HG02610 (cell line): Measurements from ENCODE around the gene AIP.

Experiments used
- ATAC-seq: cut with Tn5 transposase; IDR thresholded peaks from one replicate; pipeline ENCODE4 v1.9.1; 2021; ENCODE audit warnings: mild to moderate bottlenecking, moderate library complexity; ENCODE audit not compliant: unreplicated experiment

The AIP gene

DNA sequence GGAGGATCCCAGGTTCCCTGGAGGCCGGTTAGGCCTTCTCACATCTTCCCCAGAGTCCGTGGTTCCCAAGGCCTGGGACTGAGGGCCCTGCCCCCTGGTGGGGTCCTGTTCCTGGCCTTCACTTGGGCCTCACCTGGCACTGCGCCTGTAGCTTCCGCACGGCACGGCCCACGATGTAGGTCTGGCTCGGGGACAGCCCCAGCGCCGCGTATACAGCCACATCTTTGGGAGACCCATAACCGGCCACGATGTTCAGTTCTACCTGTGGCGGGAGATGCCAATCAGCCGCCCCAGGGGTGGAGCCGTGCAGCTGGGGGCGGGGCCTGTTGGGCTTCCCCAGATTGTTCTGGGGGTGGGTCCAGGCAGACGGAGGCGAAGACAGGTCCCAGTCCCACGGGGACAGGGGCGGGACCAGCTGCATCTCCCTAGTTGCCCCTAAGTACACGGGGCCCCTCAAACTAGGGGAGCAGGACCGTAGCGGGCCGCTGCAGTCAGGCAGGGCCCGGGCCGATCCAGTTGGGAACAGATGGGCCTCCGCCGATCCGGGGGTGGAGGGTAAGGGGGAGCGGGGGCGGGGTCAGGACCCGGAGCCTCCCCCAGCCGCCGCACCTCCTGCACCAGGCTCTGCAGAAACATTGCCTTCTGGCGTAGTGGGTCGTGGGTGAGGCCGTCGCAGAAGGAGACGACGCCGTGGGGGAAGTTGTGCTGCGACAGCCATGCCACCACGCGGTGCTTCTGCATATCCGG is 10.1 kb downstream of the AIP start:
- no peak for ATAC-seq

DNA sequence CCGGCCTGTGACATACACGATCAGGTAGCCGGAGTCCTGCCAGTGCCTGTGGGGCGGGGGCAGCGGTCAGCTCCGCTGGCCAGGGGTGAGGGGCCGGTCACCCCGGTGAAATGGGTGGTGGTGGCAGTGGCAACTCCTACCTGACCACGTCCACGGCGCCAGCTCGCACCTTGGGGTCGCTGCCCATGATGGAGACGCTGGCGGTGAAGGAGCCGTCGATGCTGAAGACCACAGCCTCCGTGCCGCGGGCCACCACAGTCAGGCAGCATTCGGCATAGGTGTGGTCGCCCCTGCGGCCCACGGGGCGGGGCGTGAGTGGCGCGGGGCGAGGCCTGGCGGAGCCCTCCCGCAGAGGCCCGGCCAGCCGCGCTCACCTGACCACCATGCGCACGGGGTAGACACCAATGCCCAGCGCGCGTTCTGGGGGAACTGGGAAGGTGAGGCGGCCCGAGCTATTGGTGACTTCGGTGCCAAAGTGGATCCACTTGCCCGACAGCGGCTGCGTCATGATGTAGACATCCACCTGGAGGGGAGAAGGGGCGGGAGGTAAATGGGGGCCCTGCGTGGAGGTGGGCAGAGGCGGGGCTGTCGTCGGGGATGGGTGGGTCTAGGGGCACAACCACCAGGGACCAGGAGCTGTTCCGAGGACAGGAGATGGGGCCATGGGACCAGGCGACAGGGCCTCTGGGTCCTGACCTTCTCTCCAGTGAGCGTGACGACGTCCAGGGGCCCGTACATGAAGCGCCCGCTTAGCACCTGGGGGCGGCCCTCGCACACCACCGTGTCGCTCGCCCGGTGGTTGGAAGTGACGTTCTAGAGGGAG is 10.9 kb downstream of the AIP start:
- ATAC-seq = no peak

DNA sequence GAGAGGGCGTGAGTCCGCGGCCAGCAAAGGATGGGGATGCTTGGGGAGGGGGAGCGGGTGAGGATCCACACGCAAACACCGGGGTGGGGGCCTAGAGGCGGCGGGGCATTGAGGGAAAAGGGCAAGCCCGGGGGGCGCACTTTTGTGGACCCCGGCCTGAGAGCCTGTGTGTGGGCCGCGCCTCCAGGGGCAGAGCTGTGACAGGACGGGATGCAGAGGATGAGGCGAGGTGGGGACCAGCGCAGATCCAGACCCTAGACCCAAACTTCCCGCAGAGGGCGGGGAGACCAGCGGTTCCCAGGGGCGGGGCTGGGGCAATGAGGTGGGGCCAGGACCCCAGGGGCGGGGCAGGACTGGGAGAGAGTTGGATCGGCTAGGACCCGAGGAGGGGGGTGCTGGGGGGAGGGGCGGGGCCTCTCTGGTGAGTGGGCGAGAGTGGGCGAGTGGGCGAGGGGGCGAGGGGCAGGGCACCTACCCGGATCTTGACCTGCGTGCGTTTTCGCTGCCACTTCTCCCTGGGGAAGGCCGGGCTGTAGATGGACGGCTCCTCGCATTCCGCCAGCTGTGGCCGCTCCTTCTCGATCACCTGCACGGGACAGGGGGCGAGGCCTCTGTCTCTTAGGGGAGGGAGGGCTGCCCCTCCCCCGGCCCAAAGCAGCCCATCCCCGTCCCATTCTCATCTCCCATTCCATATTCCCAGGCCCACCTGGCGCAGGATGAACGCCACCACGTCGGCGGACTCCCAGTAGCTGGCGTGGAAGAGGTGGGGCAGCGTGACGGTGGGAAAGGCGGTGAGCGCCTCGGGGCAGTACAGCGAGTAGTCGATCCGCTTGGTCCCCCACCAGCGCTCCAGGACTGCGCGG is 11.8 kb downstream of the AIP start:
- no peak for ATAC-seq

DNA sequence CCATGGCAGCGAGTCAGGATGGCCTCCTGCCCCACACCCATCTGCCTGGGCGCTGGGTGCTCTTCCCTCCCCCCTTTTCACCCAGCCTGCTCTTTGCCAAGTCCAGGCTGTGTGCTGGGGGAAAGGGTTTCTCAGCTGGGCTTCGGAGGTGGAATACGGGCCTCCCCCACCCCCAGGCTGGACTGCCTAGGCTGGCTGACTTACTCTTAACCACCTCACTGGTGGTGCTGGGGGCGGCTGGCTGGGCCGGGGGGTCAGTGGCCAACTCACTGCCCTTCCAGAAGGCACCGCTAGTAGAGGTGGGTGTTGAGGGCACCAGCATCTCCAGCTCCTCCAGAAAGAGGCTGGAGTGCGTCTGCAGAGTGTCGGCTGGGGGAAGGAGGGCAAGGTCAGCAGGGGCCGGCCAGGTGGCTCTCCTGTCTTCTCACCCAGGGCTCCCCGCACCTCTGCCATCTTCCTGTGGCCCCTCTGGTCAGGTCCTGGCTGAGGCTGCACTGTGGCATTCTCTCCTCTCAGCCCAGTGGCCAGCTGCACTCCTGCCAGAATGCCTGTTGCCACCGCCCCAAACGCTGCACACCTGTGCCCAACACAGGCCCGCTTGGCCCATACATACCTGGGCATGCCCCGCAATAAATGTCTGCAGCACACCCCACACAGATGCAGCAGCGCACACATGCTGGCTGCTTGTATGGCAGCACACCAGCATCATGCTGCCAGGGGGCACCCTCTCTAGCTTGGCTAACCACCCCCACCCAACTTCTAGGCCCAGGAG is 12.6 kb downstream of the AIP start:
- ATAC-seq = no peak

DNA sequence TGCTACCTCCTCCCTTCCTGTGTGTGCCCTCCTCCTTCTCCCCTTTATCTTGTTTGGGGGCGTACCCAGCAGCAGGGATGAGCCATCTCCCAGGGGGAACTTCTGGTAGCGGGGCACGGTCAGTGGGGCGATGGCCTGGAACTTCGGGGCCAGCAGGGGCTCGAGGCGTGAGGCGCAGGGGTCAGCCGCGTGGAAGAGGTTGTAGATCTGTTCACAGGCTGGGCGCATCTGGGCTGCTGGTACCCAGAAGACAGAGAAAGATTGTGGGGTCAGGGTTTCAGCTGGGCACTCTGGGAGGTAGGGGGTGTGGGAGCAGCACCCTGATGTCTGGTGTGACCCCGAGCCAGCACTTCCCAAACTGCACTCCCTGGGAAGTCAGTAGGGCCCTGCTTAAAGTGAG is 13.3 kb downstream of the AIP start:
- ATAC-seq = no peak

DNA sequence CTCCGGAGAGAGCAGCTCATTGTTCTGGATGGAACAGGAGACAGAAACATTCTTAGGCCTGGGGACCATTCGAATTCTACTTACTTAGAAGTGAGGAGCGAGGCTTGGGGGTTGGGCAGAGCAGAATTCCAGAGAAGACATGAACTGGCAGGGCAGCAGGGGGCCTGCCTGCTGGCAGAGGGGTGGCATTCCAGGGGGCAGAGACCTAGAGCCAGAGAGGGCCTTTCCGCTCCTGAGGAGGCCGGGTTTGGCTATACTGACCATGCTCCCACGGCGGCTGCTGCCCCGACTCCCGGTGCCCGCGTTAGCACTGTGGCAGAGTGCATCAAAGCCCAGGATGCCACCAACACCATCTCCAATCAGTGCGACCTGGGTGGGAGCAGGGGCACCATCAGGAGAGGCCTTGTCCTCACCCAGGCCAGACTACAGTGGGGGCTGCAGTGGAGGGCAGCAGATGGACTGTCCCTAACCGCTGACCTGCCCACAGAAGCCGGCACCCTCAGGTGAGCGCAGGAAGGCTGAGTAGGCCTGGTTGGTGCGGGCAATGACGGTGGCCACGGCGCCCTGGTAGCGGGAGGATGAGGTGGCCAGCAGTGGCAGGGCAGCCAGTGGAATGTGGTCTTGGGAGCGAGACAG is 14.9 kb downstream of the AIP start:
- ATAC-seq = no peak

DNA sequence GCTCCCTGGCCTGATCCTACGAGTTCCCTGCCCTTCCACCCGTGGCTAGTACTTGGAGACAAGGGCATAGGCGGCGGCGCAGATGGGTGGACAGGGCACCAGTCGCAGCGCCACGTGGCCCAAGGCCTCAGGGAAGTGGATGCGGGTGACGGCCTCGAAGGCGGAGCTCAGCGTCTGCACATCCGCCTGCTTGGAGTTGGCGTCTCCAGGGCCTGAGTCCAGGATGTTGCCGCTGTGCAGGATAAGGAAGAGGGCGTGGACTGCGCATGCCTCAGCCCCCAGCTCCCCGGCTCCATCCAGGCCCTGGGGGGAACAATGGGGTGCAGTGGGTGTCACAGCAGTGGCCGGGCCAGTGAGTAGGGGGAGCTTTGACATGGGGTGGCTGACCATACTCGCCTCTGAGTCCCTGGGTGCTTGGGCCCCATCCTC is 15.7 kb downstream of the AIP start:
- ATAC-seq = no peak

DNA sequence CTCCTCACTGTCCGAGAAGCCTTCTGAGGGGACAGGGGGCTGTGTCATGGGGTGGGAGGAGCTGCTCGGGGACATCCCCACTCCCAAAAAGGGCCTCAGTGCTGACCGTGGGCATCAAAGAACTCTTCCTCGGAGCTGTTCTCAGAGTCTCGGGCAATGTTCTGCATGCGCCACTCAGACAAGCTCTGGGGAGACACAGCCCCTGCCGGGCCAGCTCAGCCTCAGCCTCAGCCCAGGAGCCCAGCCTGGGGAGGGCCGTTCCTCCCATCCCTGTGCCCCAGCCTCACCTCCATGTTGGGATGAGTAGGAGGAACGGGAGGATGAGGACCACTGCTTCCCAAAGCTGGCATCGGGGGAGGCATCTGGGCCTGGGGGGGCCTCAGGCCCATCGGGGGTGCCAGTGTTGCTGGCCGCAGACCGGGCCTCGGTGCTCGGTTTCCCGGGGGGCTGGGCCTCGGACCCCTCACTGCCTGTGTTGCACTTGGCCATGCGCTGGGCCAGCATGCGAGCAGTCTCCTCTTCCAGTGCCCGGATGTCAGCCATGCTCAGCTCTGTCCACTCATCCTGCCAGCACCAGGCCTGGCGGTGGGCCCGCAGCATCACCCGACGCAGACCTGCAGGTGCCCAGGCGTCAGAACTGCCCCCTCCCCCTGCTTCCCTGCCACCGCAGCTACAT is 17.1 kb downstream of the AIP start:
- ATAC-seq = no peak

DNA sequence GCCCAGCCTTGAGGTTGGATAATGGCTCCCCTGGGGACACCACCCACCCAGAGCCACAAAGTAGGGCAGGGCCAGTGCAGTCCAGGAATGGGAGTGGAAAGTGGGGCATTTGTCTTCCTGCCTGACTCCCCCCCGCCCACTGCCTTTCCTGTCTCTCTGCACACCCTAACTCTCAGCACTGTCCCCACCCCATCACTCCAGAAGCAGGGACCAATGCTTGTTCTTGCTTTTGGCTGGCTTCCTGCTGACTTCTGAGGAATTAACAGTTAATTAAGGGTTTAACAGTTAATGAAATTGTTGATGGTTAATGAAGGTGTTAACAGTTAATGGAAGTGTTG is 17.6 kb downstream of the AIP start:
- no peak for ATAC-seq

DNA sequence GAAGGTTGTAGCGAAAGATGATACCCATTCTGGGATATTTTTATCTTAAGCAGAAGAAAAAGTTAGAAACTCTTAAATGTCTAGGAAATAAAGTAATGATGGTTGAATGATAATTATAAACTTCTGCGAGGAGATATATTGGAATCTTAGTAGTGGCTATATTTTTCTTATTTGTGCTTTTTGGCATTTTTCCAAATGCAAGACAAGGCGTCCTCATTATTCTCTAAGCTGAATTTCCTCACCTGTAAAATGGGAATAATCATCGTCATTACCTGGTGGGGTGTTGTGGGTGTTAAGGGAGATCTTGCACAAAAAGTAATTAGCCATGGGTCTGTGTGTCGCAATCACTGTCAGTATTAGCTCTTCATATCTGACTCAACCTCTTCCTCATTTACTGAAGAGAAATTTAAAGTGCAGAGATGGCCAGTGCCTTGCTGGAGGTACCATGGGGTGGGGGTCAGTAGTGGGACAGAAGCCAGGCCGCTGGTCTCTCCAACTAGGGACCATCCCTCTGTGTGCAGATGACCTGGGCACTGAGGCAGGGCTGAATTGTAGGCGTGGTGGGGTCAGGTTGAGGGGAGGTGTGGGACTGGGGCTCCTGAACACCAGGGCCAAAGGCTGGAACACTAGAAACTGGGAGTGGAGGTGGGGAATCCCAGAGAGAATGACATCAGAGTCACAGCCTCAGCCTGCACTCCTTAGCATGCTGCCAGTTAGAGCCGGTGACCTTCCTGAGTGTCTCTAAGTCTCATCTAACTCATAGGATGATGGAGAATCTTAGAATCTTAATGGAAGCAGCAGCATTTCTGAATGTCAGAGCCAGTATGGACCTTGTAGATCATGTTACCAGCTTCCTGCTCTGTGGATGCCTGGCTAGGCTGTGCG is 18.2 kb downstream of the AIP start:
- no peak for ATAC-seq

DNA sequence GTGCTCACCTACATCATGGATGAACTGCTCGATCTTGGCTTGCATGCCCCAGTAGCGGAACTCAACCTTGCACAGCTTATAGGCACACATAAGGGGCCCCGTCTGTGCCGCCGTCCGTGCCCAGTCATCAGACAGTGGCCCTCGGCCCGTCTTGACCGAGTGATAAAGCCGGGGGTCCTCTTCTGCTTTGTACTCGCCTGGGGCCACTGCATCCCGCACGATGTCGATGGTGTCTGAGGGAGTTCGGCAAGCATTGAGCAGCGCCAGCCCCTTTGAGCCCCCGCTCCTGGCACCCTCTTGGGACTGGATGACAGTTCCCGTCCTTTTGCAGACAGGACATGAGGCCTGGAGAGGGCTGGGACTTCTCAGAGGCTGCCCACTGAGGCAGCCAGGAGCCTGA is 19.0 kb downstream of the AIP start:
- ATAC-seq = no peak

DNA sequence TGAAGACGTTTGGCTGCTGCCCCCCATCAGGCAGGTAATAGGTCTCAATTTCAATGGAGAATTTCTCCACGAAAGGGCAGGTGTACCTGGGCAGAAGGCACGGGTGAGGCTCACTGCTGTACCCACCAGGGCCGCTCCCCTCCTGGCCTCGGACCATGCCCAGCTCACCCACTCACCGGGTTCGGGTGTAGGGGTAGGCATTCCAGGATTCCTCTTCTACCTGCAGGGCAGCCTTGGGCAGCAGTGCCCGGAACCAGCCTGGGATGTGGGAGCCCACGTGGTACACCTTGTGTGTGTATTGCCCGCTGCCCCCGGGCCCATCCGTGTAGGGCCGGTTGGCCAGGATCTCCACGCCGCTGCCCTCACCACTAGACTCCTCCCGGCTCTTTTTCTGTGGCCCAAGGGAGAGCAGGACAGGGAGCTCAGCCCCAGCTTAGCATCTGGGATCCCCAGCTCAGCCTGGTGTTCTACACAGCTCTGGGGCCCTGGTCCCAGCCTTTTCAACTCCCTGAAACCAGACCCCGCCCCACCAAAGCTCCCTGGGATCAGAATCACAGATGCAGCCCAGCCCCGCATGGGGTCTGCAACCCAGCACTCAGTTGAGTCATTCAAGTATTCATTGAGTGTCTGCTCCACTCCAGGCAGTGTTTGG is 19.6 kb downstream of the AIP start:
- ATAC-seq = no peak

DNA sequence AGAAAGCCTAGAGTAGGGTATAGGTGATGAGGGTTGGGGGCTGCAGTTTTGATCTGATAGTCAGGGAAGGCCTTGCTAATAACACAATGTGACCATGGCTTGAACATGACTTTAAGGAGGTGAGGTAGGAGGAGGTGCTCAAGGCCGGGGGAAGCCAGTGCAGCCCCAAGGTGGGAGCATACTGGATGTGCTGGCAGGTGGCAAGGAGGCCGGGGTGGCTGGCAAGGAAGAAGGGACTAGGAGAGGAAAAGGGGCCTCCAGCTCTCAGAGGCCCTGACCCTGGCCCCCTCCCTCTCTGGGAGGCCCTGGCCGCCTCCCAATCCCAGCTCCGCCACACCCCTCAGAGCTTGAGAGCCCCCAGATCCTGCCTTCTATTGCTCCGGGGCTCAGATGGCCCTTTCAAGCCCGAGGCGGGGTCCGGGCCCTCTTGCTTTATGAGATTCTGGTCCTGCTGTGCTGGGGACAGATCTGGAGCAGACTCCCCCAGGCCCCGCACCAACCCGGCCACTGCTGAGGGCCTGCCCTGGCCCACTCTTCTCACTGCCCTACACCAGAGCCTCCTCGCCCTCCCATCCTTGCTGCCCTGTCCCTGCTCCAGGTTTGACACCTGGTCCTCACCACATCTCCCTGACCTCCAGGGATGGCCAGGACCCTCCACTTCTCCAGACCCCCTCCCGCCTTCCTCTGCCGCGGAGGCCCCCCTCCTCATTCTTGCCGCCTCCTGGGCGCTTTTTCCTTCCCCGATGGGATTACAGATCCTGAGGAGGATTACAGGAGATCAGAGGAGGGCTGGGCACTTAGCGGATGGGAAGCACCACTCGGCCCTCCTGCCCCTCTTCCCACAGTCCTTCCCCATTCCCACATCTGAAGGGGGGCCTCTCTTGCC is 20.5 kb downstream of the AIP start:
- no peak for ATAC-seq

DNA sequence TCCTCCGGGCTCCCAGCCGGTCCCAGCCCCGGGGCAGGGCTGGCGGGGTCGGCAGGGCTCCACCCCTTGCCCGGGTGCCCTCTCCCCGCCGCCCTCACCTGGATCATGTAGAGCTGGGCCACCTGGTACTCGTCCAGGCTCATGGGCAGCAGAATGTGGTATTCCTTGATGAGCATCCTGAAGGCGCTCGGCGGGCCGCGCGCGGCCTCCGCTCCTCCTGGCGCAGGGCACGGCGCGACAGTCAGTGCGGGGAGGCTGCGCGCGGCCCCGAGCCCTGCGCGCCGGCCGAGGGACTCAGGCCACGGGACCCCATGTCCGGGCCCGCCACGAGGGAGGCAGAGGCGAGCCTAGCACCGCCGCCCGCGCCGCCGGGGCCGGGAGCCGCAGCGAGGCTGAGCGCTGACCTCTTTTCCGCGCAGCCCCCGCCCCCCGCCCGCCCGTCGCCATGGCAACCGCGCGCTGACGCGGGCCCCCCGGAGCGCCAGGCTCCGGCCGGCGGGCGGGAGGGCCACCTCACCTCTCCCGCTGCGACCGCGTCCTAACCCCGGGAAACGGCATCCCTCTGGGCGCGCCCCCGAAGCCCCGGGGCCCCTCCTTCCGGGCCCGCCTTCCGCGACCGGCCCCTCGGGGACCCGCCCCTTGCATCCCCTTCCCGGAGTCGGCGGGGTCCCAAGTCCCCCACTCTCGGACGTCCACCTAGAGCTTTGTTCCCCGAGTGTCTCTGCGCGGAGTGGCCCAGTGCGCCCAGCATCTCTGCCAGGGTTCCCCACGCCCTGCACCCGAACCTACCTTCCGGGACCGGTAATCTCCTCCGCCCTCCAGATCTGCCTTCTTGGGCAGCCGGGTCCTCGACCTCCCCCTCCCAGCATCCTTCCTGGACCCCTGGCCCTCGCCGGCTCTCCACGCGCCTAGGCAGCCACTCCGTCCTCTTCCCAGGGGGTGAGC is 21.5 kb downstream of the AIP start:
- no peak for ATAC-seq

DNA sequence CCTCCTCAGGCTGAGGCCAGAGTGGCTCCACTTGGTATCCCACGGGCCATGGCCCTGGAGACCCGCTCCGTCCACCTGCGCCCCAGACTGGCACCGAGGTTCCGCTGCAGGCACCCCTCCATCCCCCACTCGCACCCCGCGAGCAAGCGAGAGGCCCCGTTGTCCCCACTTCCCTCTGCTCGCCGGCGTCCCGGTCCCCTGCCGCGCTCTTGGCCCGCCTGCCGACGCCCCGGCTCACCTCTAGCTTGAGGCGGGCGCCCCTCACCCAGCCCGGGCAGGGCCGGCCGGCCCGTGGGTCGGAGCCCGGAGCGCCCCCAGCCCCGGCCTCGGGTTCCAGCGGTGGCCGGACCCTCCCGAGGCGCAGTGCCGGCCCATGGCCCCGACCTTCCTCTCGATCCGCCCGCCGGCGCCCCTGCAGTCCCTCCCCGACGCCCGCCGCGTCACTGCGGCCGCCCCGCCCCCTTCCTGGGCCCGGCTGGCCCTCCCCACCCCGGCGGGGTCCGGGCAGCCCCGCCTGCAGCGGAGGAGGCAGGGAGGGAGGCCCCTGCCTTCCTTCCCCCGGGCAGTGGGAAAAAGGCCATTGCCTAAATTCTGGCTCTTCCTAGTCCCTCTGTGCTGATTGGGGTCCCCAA is 22.2 kb downstream of the AIP start, which contains the start of gene PITPNM1:
Gene PITPNM1, minus strand, starts transcription at position 414 of the 632 bp plus-strand sequence. CDS start 1,183 bp downstream, outside the sequence.
- ATAC-seq = no peak
